A673 (cell line): ENCODE data around the gene KBTBD13. TPM values are rescaled to one million over a fixed set of nuclear protein-coding genes. Genes with fewer than 3 reads are reported as not detected.
A peak's percentile ranks its signal among the peaks of the same experiment; 100 is the strongest.

Experiments used
- BruUV-seq: library from RNA; stranded (reverse); fragments of 400-500 nt; replicated peaks from 2 replicates; lab custom pipeline; 2021; lab: Mats Ljungman, UMichigan
- CTCF ChIA-PET: fragments of 300-600 bp; sonication (Branson Sonifier 250); formaldehyde crosslinking; loops from one replicate; lab custom pipeline; 2022; ENCODE audit warnings: antibody characterized with exemption; lab: Charles Lee
- POLR2A ChIA-PET: fragments of 300-600 bp; sonication (Branson Sonifier 250); formaldehyde crosslinking; loops from one replicate; lab custom pipeline; 2022; ENCODE audit warnings: antibody characterized with exemption; ENCODE audit not compliant: low non-redundant PET; lab: Charles Lee
- DNase-seq: peaks from one replicate; pipeline ENCODE4 v3.0.0-alpha.2; 2015; ENCODE audit warnings: low spot score
- H3K27ac ChIP-seq: fragments of 200-600 bp; sonication (generic); 2 replicates; pipeline ENCODE4 v1.5.1; 2016; ENCODE audit warnings: mixed run types, low read depth, mild to moderate bottlenecking, mixed read lengths, antibody characterized with exemption, low read length; ENCODE audit not compliant: poor library complexity, severe bottlenecking
- H3K27me3 ChIP-seq: fragments of 200-600 bp; sonication (generic); replicated peaks from 2 replicates; pipeline ENCODE4 v1.6.1; 2017; ENCODE audit warnings: mixed run types, low read depth, mild to moderate bottlenecking, mixed read lengths, antibody characterized with exemption, low read length; ENCODE audit not compliant: insufficient read depth, poor library complexity
- H3K36me3 ChIP-seq: fragments of 200-600 bp; sonication (generic); 2 replicates; pipeline ENCODE4 v1.6.1; 2016; ENCODE audit warnings: mixed run types, mild to moderate bottlenecking, mixed read lengths, antibody characterized with exemption, low read length; ENCODE audit not compliant: insufficient read depth, poor library complexity, severe bottlenecking
- H3K4me1 ChIP-seq: fragments of 200-600 bp; sonication (generic); 2 replicates; pipeline ENCODE4 v1.6.1; 2017; ENCODE audit warnings: mixed run types, mild to moderate bottlenecking, mixed read lengths, antibody characterized with exemption, low read length; ENCODE audit not compliant: insufficient read depth, poor library complexity, severe bottlenecking
- H3K4me3 ChIP-seq: fragments of 200-600 bp; sonication (generic); 2 replicates; pipeline ENCODE4 v1.5.1; 2016; ENCODE audit warnings: low read depth, mixed run types, mild to moderate bottlenecking, mixed read lengths, low read length; ENCODE audit not compliant: poor library complexity, severe bottlenecking
- H3K9me3 ChIP-seq: fragments of 200-600 bp; sonication (generic); 2 replicates; pipeline ENCODE4 v1.6.1; 2016; ENCODE audit warnings: mixed run types, low read depth, mild to moderate bottlenecking, mixed read lengths, antibody characterized with exemption, low read length; ENCODE audit not compliant: poor library complexity, severe bottlenecking
- EZH2 ChIP-seq: fragments of 200-600 bp; sonication (generic); IDR thresholded peaks from 2 replicates; pipeline ENCODE4 v1.6.1; 2017; ENCODE audit warnings: borderline replicate concordance, low read depth, mild to moderate bottlenecking, mixed read lengths, antibody characterized with exemption, low read length; ENCODE audit not compliant: poor library complexity, severe bottlenecking
- intact Hi-C: fragments of 100-400 bp; cut with micrococcal nuclease; formaldehyde crosslinking; loops from one replicate; pipeline ENCODE4 v1.10.0; 2022; ENCODE audit not compliant: unreplicated experiment
- total RNA-seq: library from RNA; stranded (reverse); gene quantifications from 2 replicates; pipeline ENCODE4 v1.2.3, GENCODE V29; 2021
- TF ChIP-seq, protein P1 (sequence below): fragments of 300-800, 200-600 bp; sonication (generic); conservative IDR thresholded peaks from 2 replicates; pipeline ENCODE4 v1.5.1; 2017; ENCODE audit warnings: low read depth, mild to moderate bottlenecking, antibody characterized with exemption, low read length, moderate library complexity, mixed read lengths

KBTBD13 gene
- total RNA-seq, 1 experiment from 2014 or later, result not detected

GRCh38 chr15:65068403-65068788 lies 8.2 kb upstream of the KBTBD13 start:
- H3K9me3 ChIP-seq, result no peaks in the 10 kb centered on the region
- no peak for DNase-seq
- no peak for TF ChIP-seq EZH2
- CTCF ChIA-PET, result no interaction called here
- intact Hi-C loops, result no loop called here
- no peaks in the 10 kb centered on the region for H3K27me3 ChIP-seq
- no peaks in the 10 kb centered on the region for H3K36me3 ChIP-seq
- BruUV-seq, result no TSS peak
- POLR2A ChIA-PET, result interaction anchor here (0.7 kb wide), 1 partner anchor 281 kb away, joined by 3 read pairs; no protein-coding TSS in a partner anchor
- peaks cover 14% of the 10 kb centered on the region for H3K4me1 ChIP-seq
- no peak overlapping the region for H3K27ac ChIP-seq
- H3K4me3 ChIP-seq, result peak overlapping the region; percentile 44

- Histone ChIP-seq H3K27me3 (no peaks in the 10 kb centered on the region), H3K9me3 (no peaks in the 10 kb centered on the region), H3K4me1 (peaks cover 14% of the 10 kb centered on the region), H3K4me3 (no peak overlapping the region), H3K36me3 (no peaks in the 10 kb centered on the region), H3K27ac (no peak overlapping the region)
- CTCF ChIA-PET, result interaction anchor here (1.0 kb wide), 1 partner anchor 32 kb away, joined by 3 read pairs; no protein-coding TSS in a partner anchor
- intact Hi-C loops, result no loop called here
- no TSS peak for BruUV-seq
- TF ChIP-seq EZH2, result no peak
- TF ChIP-seq, protein P1, sequence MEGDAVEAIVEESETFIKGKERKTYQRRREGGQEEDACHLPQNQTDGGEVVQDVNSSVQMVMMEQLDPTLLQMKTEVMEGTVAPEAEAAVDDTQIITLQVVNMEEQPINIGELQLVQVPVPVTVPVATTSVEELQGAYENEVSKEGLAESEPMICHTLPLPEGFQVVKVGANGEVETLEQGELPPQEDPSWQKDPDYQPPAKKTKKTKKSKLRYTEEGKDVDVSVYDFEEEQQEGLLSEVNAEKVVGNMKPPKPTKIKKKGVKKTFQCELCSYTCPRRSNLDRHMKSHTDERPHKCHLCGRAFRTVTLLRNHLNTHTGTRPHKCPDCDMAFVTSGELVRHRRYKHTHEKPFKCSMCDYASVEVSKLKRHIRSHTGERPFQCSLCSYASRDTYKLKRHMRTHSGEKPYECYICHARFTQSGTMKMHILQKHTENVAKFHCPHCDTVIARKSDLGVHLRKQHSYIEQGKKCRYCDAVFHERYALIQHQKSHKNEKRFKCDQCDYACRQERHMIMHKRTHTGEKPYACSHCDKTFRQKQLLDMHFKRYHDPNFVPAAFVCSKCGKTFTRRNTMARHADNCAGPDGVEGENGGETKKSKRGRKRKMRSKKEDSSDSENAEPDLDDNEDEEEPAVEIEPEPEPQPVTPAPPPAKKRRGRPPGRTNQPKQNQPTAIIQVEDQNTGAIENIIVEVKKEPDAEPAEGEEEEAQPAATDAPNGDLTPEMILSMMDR, result no peak
- POLR2A ChIA-PET, result interaction anchor here (0.5 kb wide), 1 partner anchor 427 kb away, joined by 4 read pairs; no protein-coding TSS in a partner anchor
- no peak for DNase-seq
Observed at GRCh38 chr15:65069179-65069578, 7.4 kb upstream of the KBTBD13 start.

DNA sequence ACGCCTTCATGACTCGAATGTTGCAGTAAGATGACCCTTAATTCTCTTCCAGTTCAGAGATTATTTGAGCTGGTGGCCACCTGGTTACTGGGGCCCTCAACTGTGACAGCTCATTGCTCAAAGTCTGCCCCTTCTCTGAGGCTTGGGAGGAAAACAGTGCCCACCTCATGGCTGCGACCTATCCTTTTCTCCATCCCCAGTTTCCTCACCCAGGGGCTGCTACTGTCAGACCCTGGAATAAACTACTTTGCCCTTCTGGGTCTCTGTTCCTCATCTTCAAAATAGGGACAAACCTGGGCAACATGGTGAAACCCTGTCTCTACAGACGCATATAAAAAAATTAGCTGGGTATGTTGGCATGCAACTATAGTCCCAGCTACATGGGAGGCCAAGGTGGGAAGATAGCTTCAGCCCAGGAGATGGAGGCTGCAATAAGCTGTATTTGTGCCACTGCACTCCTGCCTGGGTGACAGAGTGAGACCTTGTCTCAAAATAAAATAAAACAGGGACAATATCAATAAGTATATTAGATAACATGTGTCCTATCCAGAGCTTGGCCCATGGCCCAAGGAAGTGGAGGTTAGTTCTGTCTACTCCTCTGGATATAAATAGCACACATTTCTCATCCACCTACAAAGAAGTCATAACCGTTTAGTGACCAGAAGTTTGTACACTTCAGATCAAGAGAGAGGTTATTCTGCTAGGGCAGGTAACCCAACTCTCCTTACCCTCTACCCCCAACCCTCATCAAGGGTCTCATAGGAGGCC lies 6.6 kb upstream of the KBTBD13 start:
- ChIA-PET POLR2A (interaction anchor here (0.5 kb wide), 1 partner anchor 426 kb away, joined by 4 read pairs; no protein-coding TSS in a partner anchor), CTCF (interaction anchor here (1.0 kb wide), 1 partner anchor 32 kb away, joined by 3 read pairs; no protein-coding TSS in a partner anchor)
- DNase-seq, result no peak
- Histone ChIP-seq H3K4me3 (no peak overlapping the region), H3K36me3 (no peaks in the 10 kb centered on the region), H3K27me3 (no peaks in the 10 kb centered on the region), H3K27ac (no peak overlapping the region), H3K4me1 (peaks cover 14% of the 10 kb centered on the region), H3K9me3 (no peaks in the 10 kb centered on the region)
- BruUV-seq, result no TSS peak
- no peak for TF ChIP-seq EZH2
- TF ChIP-seq, protein P1, result no peak
- intact Hi-C loops, result no loop called here
